NB4 (cell line): ENCODE measurements around the gene ITPK1.

Experiments
- DNase-seq: peaks from one replicate; pipeline ENCODE4 v3.0.0; 2010; ENCODE audit warnings: low read depth
- H3K4me3 ChIP-seq: one replicate; pipeline ENCODE4 v1.5.1; 2011; ENCODE audit warnings: mild to moderate bottlenecking, low read depth, low read length, moderate library complexity
- CTCF ChIP-seq: IDR thresholded peaks from one replicate; pipeline ENCODE4 v1.5.1; 2012; ENCODE audit warnings: low read depth, low read length
- MAX ChIP-seq: IDR thresholded peaks from 2 replicates; pipeline ENCODE4 v1.6.1; 2011; ENCODE audit warnings: low read depth, low read length
- MYC ChIP-seq: IDR thresholded peaks from 2 replicates; pipeline ENCODE4 v1.6.1; 2011; ENCODE audit warnings: low read depth, low read length
- POLR2A ChIP-seq: IDR thresholded peaks from 2 replicates; pipeline ENCODE4 v1.6.1; 2011; ENCODE audit warnings: mild to moderate bottlenecking; ENCODE audit not compliant: insufficient read length; ENCODE audit errors: extremely low read depth

Gene ITPK1

GRCh38 chr14:93073910-93074769, 41.6 kb downstream of the ITPK1 start:
- peak overlapping the region; percentile 51 for H3K4me3 ChIP-seq
- DNase-seq = peak; percentile 95
- TF ChIP-seq POLR2A (peak; percentile 24), CTCF (no peak), MAX (peak; percentile 9; the same call in 1 of the 2 replicates)

- peak; percentile 72 for DNase-seq
- H3K4me3 ChIP-seq = peak overlapping the region; percentile 51
- TF ChIP-seq MAX = no peak
- TF ChIP-seq MYC = 0 out of 2 replicates have a peak, but pooled peaks have one; percentile 6
Observed at GRCh38 chr14:93073358-93073707, 42.4 kb downstream of the ITPK1 start.

GRCh38 chr14:93072659-93073357, 42.9 kb downstream of the ITPK1 start:
- peak overlapping the region; percentile 51 for H3K4me3 ChIP-seq
- TF ChIP-seq MAX (no peak), CTCF (no peak), MYC (no peak), POLR2A (no peak)
- DNase-seq = peak; percentile 36

GRCh38 chr14:93068711-93069110, 47.0 kb downstream of the ITPK1 start:
- no peak for TF ChIP-seq CTCF
- TF ChIP-seq POLR2A = no peak
- no peak for TF ChIP-seq MAX
- no peak for TF ChIP-seq MYC
- H3K4me3 ChIP-seq = no peak overlapping the region
- no peak for DNase-seq

GRCh38 chr14:93067088-93067487, 48.6 kb downstream of the ITPK1 start:
- TF ChIP-seq POLR2A = no peak
- TF ChIP-seq MAX = no peak
- no peak for TF ChIP-seq MYC
- TF ChIP-seq CTCF = no peak
- no peak for DNase-seq
- H3K4me3 ChIP-seq = no peak overlapping the region

- H3K4me3 ChIP-seq = peak overlapping the region; percentile 43
- DNase-seq = no peak
- TF ChIP-seq MAX (no peak), CTCF (no peak), POLR2A (no peak), MYC (no peak)
Observed at GRCh38 chr14:93065272-93065730, 50.4 kb downstream of the ITPK1 start.
